Activated CD4-positive, alpha-beta memory T cell treated with anti-CD3 and anti-CD28 coated beads for 36 hours (primary cell): ENCODE measurements around the gene DCLRE1B. TPM values are rescaled to one million over a fixed set of nuclear protein-coding genes. Genes with fewer than 3 reads are reported as not detected.

ENCODE experiments used
- CTCF ChIA-PET: fragments of 350-600 bp; sonication (Branson Sonifier 250); formaldehyde crosslinking; loops from one replicate; lab custom pipeline; 2021; ENCODE audit warnings: antibody characterized with exemption, inconsistent platforms; lab: Charles Lee
- POLR2A ChIA-PET: fragments of 350-600 bp; sonication (Branson Sonifier 250); formaldehyde crosslinking; loops from one replicate; lab custom pipeline; 2021; ENCODE audit warnings: antibody characterized with exemption; lab: Charles Lee
- DNase-seq: peaks from one replicate; pipeline ENCODE4 v3.0.0-alpha.2; 2020
- H3K27ac Mint-ChIP-seq: one replicate; pipeline ENCODE4 v1.8.0; 2021; ENCODE audit warnings: mixed read lengths
- H3K27me3 Mint-ChIP-seq: one replicate; pipeline ENCODE4 v1.8.0; 2021; ENCODE audit warnings: mixed read lengths
- H3K36me3 Mint-ChIP-seq: one replicate; pipeline ENCODE4 v1.8.0; 2021; ENCODE audit warnings: mixed read lengths
- H3K4me1 Mint-ChIP-seq: one replicate; pipeline ENCODE4 v1.8.0; 2021; ENCODE audit warnings: low read depth, mixed read lengths
- H3K4me3 Mint-ChIP-seq: one replicate; pipeline ENCODE4 v1.8.0; 2021; ENCODE audit warnings: mild to moderate bottlenecking, mixed read lengths
- H3K9me3 Mint-ChIP-seq: one replicate; pipeline ENCODE4 v1.8.0; 2021; ENCODE audit warnings: mixed read lengths
- intact Hi-C: fragments of 100-400 bp; cut with micrococcal nuclease; formaldehyde crosslinking; loops from one replicate; pipeline ENCODE4 v1.15.1; 2023
- total RNA-seq, 2 experiments: library from RNA; stranded (reverse); gene quantifications; one replicate each; pipeline ENCODE4 v1.2.3, GENCODE V29; 2021

The DCLRE1B gene
- total RNA-seq, 2 experiments from 2014 or later, result 19.4 to 19.6 TPM

- Mint-ChIP-seq H3K27me3 (no peaks in the 10 kb centered on the region), H3K4me3 (no peak overlapping the region), H3K36me3 (peaks cover 39% of the 10 kb centered on the region), H3K4me1 (peaks cover 89% of the 10 kb centered on the region), H3K9me3 (no peaks in the 10 kb centered on the region), H3K27ac (peak overlapping the region; percentile 11)
- intact Hi-C loops, result loop anchor here (10.0 kb wide), 3 partner anchors 182 to 818 kb away; partner anchors contain the start of genes CSDE1, MAGI3 and PHTF1
- ChIA-PET CTCF (interaction anchor here (1.0 kb wide), 1 partner anchor 9 kb away, joined by 3 read pairs; no protein-coding TSS in a partner anchor), POLR2A (no interaction called here)
- no peak for DNase-seq
Measured at GRCh38 chr1:113937146-113937545, 32.0 kb downstream of the DCLRE1B start.

GRCh38 chr1:113938192-113938591 lies 33.1 kb downstream of the DCLRE1B start:
- ChIA-PET POLR2A (interaction anchor here (1.4 to 5.1 kb wide), 2 partner anchors 8 to 9 kb away, joined by 4 to 58 read pairs; partner anchors contain the start of gene HIPK1), CTCF (interaction anchor here (0.8 kb wide), 1 partner anchor 34 kb away, joined by 3 read pairs; no protein-coding TSS in a partner anchor)
- Mint-ChIP-seq H3K4me1 (peaks cover 85% of the 10 kb centered on the region), H3K27ac (no peak overlapping the region), H3K36me3 (peaks cover 39% of the 10 kb centered on the region), H3K27me3 (no peaks in the 10 kb centered on the region), H3K4me3 (no peak overlapping the region), H3K9me3 (no peaks in the 10 kb centered on the region)
- intact Hi-C loops, result loop anchor here (10.0 kb wide), 3 partner anchors 183 to 817 kb away; partner anchors contain the start of genes CSDE1, MAGI3 and PHTF1
- DNase-seq, result no peak

DNA sequence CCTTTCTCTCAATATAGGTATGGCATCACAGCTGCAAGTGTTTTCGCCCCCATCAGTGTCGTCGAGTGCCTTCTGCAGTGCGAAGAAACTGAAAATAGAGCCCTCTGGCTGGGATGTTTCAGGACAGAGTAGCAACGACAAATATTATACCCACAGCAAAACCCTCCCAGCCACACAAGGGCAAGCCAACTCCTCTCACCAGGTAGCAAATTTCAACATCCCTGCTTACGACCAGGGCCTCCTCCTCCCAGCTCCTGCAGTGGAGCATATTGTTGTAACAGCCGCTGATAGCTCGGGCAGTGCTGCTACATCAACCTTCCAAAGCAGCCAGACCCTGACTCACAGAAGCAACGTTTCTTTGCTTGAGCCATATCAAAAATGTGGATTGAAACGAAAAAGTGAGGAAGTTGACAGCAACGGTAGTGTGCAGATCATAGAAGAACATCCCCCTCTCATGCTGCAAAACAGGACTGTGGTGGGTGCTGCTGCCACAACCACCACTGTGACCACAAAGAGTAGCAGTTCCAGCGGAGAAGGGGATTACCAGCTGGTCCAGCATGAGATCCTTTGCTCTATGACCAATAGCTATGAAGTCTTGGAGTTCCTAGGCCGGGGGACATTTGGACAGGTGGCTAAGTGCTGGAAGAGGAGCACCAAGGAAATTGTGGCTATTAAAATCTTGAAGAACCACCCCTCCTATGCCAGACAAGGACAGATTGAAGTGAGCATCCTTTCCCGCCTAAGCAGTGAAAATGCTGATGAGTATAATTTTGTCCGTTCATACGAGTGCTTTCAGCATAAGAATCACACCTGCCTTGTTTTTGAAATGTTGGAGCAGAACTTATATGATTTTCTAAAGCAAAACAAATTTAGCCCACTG lies 35.5 kb downstream of the DCLRE1B start:
- ChIA-PET POLR2A (interaction anchor here (0.9 to 5.1 kb wide), 3 partner anchors 10 to 401 kb away, joined by 3 to 58 read pairs (median 4); partner anchors contain the start of genes AP4B1 and HIPK1), CTCF (interaction anchor here (0.7 to 3.2 kb wide), 7 partner anchors 8 to 66 kb away, joined by 3 to 21 read pairs (median 3); no protein-coding TSS in a partner anchor)
- Mint-ChIP-seq H3K36me3 (peaks cover 39% of the 10 kb centered on the region), H3K27me3 (no peaks in the 10 kb centered on the region), H3K27ac (peak overlapping the region; percentile 85), H3K4me1 (peaks cover 77% of the 10 kb centered on the region), H3K9me3 (no peaks in the 10 kb centered on the region), H3K4me3 (peak overlapping the region; percentile 60)
- intact Hi-C loops, result loop anchor here (1.0 kb wide), 1 partner anchor 10 kb away; no protein-coding TSS in a partner anchor
- peak; percentile 77 for DNase-seq

- Mint-ChIP-seq H3K36me3 (peaks cover 39% of the 10 kb centered on the region), H3K9me3 (no peaks in the 10 kb centered on the region), H3K27ac (peak overlapping the region; percentile 85), H3K4me1 (peaks cover 75% of the 10 kb centered on the region), H3K4me3 (no peak overlapping the region), H3K27me3 (no peaks in the 10 kb centered on the region)
- DNase-seq, result no peak
- ChIA-PET POLR2A (interaction anchor here (0.9 to 5.1 kb wide), 3 partner anchors 11 to 400 kb away, joined by 3 to 58 read pairs (median 4); partner anchors contain the start of genes AP4B1 and HIPK1), CTCF (interaction anchor here (1.0 to 3.2 kb wide), 5 partner anchors 11 to 67 kb away, joined by 3 to 21 read pairs (median 3); no protein-coding TSS in a partner anchor)
- intact Hi-C loops, result no loop called here
Measured at GRCh38 chr1:113941245-113941559, 36.1 kb downstream of the DCLRE1B start.

- no peak for DNase-seq
- intact Hi-C loops, result no loop called here
- Mint-ChIP-seq H3K4me3 (no peak overlapping the region), H3K36me3 (peaks cover 39% of the 10 kb centered on the region), H3K27me3 (no peaks in the 10 kb centered on the region), H3K27ac (no peak overlapping the region), H3K4me1 (peaks cover 76% of the 10 kb centered on the region), H3K9me3 (no peaks in the 10 kb centered on the region)
- ChIA-PET POLR2A (interaction anchor here (5.1 kb wide), 1 partner anchor 12 kb away, joined by 58 read pairs; the partner anchor contains the start of gene HIPK1), CTCF (no interaction called here)
Measured at GRCh38 chr1:113942527-113942926, 37.4 kb downstream of the DCLRE1B start.

- POLR2A ChIA-PET, result interaction anchor here (5.1 kb wide), 1 partner anchor 13 kb away, joined by 58 read pairs; the partner anchor contains the start of gene HIPK1
- Mint-ChIP-seq H3K27me3 (no peaks in the 10 kb centered on the region), H3K36me3 (peaks cover 39% of the 10 kb centered on the region), H3K9me3 (no peaks in the 10 kb centered on the region), H3K27ac (no peak overlapping the region), H3K4me3 (no peak overlapping the region), H3K4me1 (peaks cover 76% of the 10 kb centered on the region)
- CTCF ChIA-PET, result interaction anchor here (7.8 kb wide), 1 partner anchor 13 kb away, joined by 42 read pairs; the partner anchor contains the start of gene HIPK1
- intact Hi-C loops, result no loop called here
- DNase-seq, result no peak
Measured at GRCh38 chr1:113943028-113943811, 38.1 kb downstream of the DCLRE1B start.

- H3K4me1 Mint-ChIP-seq, result peaks cover 68% of the 10 kb centered on the region
- CTCF ChIA-PET, result interaction anchor here (0.6 to 7.8 kb wide), 2 partner anchors 15 to 614 kb away, joined by 5 to 42 read pairs; partner anchors contain the start of gene HIPK1
- POLR2A ChIA-PET, result interaction anchor here (1.1 to 4.5 kb wide), 2 partner anchors 16 to 186 kb away, joined by 3 to 36 read pairs; partner anchors contain the start of genes HIPK1 and PHTF1
- intact Hi-C loops, result no loop called here
- H3K9me3 Mint-ChIP-seq, result no peaks in the 10 kb centered on the region
- DNase-seq, result no peak
- peaks cover 35% of the 10 kb centered on the region for H3K36me3 Mint-ChIP-seq
- peak overlapping the region; percentile 7 for H3K27ac Mint-ChIP-seq
- no peaks in the 10 kb centered on the region for H3K27me3 Mint-ChIP-seq
- H3K4me3 Mint-ChIP-seq, result no peak overlapping the region
Measured at GRCh38 chr1:113945329-113945728, 40.2 kb downstream of the DCLRE1B start.

DNA sequence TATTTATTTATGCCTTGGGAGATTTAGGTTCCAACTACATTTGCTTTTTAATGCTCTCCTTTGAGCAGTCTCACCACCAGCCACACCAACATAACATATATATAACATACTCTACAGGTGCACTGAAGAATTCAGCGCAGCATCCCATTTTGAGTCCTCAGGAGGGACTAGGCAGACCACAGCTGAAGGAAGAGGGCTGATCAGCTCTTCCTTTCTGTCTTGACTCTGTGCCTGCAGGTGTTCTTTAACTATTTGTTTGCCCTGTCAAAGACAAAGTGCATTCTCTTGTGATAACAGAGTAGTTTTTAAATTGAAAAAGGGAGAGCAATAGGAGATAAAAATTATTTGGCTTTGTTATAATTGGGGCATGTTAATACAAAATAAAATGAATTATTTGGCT lies 41.0 kb downstream of the DCLRE1B start:
- Mint-ChIP-seq H3K9me3 (no peaks in the 10 kb centered on the region), H3K27ac (peak overlapping the region; percentile 74), H3K27me3 (no peaks in the 10 kb centered on the region), H3K4me3 (no peak overlapping the region), H3K4me1 (peaks cover 62% of the 10 kb centered on the region), H3K36me3 (peaks cover 27% of the 10 kb centered on the region)
- intact Hi-C loops, result loop anchor here (2.0 kb wide), 1 partner anchor 15 kb away; no protein-coding TSS in a partner anchor
- ChIA-PET POLR2A (interaction anchor here (1.0 to 4.5 kb wide), 5 partner anchors 12 to 187 kb away, joined by 3 to 36 read pairs (median 4); partner anchors contain the start of genes AP4B1, DCLRE1B, HIPK1 and PHTF1), CTCF (interaction anchor here (0.9 to 7.8 kb wide), 4 partner anchors 9 to 188 kb away, joined by 3 to 42 read pairs (median 6); partner anchors contain the start of genes AP4B1, DCLRE1B and HIPK1)
- no peak for DNase-seq

GRCh38 chr1:113946678-113947387 lies 41.7 kb downstream of the DCLRE1B start:
- H3K9me3 Mint-ChIP-seq, result no peaks in the 10 kb centered on the region
- H3K4me1 Mint-ChIP-seq, result peaks cover 65% of the 10 kb centered on the region
- H3K27ac Mint-ChIP-seq, result peak overlapping the region; percentile 74
- no peak for DNase-seq
- ChIA-PET POLR2A (interaction anchor here (1.0 to 4.5 kb wide), 7 partner anchors 9 to 187 kb away, joined by 3 to 36 read pairs (median 4); partner anchors contain the start of genes AP4B1, DCLRE1B, HIPK1 and PHTF1), CTCF (interaction anchor here (0.9 to 7.8 kb wide), 7 partner anchors 9 to 189 kb away, joined by 3 to 42 read pairs (median 5); partner anchors contain the start of genes AP4B1, DCLRE1B and HIPK1)
- peaks cover 24% of the 10 kb centered on the region for H3K36me3 Mint-ChIP-seq
- no peaks in the 10 kb centered on the region for H3K27me3 Mint-ChIP-seq
- intact Hi-C loops, result loop anchor here (2.0 kb wide), 1 partner anchor 16 kb away; no protein-coding TSS in a partner anchor
- H3K4me3 Mint-ChIP-seq, result peak overlapping the region; percentile 31
